ENCODE measurements around the gene NOX3.

GRCh38 chr6:155461556-155461955, 5.9 kb upstream of the NOX3 start:
- no peak for TF ChIP-seq EZH2phosphoT487 (IDR thresholded peaks at IDR 0.05; ENCODE audit: low read depth)
- TF ChIP-seq CTCF (IDR thresholded peaks at IDR 0.05; ENCODE audit: low read depth, low read length) = no peak
